H1 (cell line): ENCODE measurements around the gene AP5Z1. TPM values are rescaled to one million over a fixed set of nuclear protein-coding genes. Genes with fewer than 3 reads are reported as not detected.

Experiments
- CTCF ChIA-PET: fragments of 300-600 bp; sonication (Branson Sonifier 250); formaldehyde crosslinking; loops from one replicate; lab custom pipeline; 2021; ENCODE audit not compliant: partially characterized antibody; lab: Charles Lee
- POLR2A ChIA-PET: fragments of 300-600 bp; sonication (Branson Sonifier 250); formaldehyde crosslinking; loops from one replicate; lab custom pipeline; 2021; ENCODE audit warnings: inconsistent platforms; ENCODE audit not compliant: partially characterized antibody; lab: Charles Lee
- DNase-seq, 2 experiments: peaks; one replicate each; pipeline versions ENCODE4 v3.0.0 to v3.0.0-alpha.2; 2010 to 2022; ENCODE audit warnings: low spot score in 2 of 2, low read depth in 1 of 2, mixed read lengths in 1 of 2
- FAIRE-seq: peaks from 2 replicates; lab custom pipeline; 2011; peaks lifted over from hg19 to GRCh38; lab: Jason Lieb, UNC
- H2AFZ ChIP-seq: 2 replicates; pipeline ENCODE4 v1.8.1; 2012; ENCODE audit warnings: low read length, inconsistent platforms
- H2AK5ac ChIP-seq: 2 replicates; pipeline ENCODE4 v1.6.1; 2013; ENCODE audit warnings: low read depth, low read length
- H2BK120ac ChIP-seq: replicated peaks from 2 replicates; pipeline ENCODE3; 2013; ENCODE audit warnings: low read depth, low read length, inconsistent platforms
- H2BK12ac ChIP-seq: 2 replicates; pipeline ENCODE4 v1.6.1; 2013; ENCODE audit warnings: low read depth, low read length
- H2BK15ac ChIP-seq: 2 replicates; pipeline ENCODE4 v1.6.1; 2013; ENCODE audit warnings: low read length
- H2BK20ac ChIP-seq: 2 replicates; pipeline ENCODE4 v1.6.1; 2013; ENCODE audit warnings: low read length
- H2BK5ac ChIP-seq: 2 replicates; pipeline ENCODE4 v1.6.1; 2013; ENCODE audit warnings: low read depth, low read length
- H3K14ac ChIP-seq: 2 replicates; pipeline ENCODE4 v1.6.1; 2013; ENCODE audit warnings: inconsistent platforms; ENCODE audit not compliant: insufficient read length
- H3K18ac ChIP-seq: 2 replicates; pipeline ENCODE4 v1.6.1; 2013; ENCODE audit warnings: low read length; ENCODE audit errors: extremely low read depth
- H3K23ac ChIP-seq: 2 replicates; pipeline ENCODE4 v1.6.1; 2013; ENCODE audit warnings: inconsistent platforms; ENCODE audit not compliant: insufficient read length
- H3K23me2 ChIP-seq: 2 replicates; pipeline ENCODE4 v1.6.1; 2013; ENCODE audit warnings: low read depth, low read length
- H3K27ac ChIP-seq: 2 replicates; pipeline ENCODE4 v1.6.1; 2011; ENCODE audit warnings: low read depth, low read length, inconsistent platforms
- H3K27me3 ChIP-seq, 4 experiments: replicated peaks in 1 of 4; 1 replicate in 1 of 4; 2 replicates in 3 of 4; pipeline versions ENCODE4 v1.6.1 to v1.8.1; 2011 to 2013; ENCODE audit warnings: low read length in 3 of 4, mild to moderate bottlenecking in 3 of 4, inconsistent platforms in 2 of 4, mixed read lengths in 2 of 4, moderate library complexity in 1 of 4; ENCODE audit not compliant: control insufficient read depth in 3 of 4, insufficient read depth in 3 of 4; ENCODE audit errors: extremely low read depth in 1 of 4
- H3K36me3 ChIP-seq, 4 experiments: 2 replicates each; pipeline versions ENCODE4 v1.6.1 to v1.8.1; 2011 to 2013; ENCODE audit warnings: mild to moderate bottlenecking in 4 of 4, low read length in 3 of 4, moderate library complexity in 2 of 4, control low read depth in 1 of 4, inconsistent platforms in 1 of 4; ENCODE audit not compliant: insufficient read depth in 4 of 4, control insufficient read depth in 2 of 4
- H3K4ac ChIP-seq: replicated peaks from 2 replicates; pipeline ENCODE3; 2013; ENCODE audit warnings: low read length, low read depth, mixed read lengths, inconsistent platforms; ENCODE audit not compliant: insufficient read length
- H3K4me1 ChIP-seq, 4 experiments: replicated peaks in 1 of 4; 1 replicate in 1 of 4; 2 replicates in 3 of 4; pipeline versions ENCODE4 v1.6.1 to v1.8.1; 2011 to 2013; ENCODE audit warnings: low read length in 3 of 4, inconsistent platforms in 2 of 4, mixed read lengths in 1 of 4; ENCODE audit not compliant: insufficient read depth in 4 of 4, control insufficient read depth in 3 of 4
- H3K4me2 ChIP-seq, 2 experiments: 2 replicates each; pipeline versions ENCODE4 v1.6.1 to v1.8.1; 2011 to 2013; ENCODE audit warnings: low read depth in 2 of 2, low read length in 2 of 2, control low read depth in 1 of 2, inconsistent platforms in 1 of 2, mild to moderate bottlenecking in 1 of 2; ENCODE audit not compliant: insufficient read depth in 1 of 2
- H3K4me3 ChIP-seq, 4 experiments: fragments of 200-600, 300-600 bp in 1 of 4; sonication (generic), shearing (Covaris generic), sonication (Bioruptor Twin) in 1 of 4; 2 replicates each; pipeline versions ENCODE4 v1.5.1 to v1.8.1; 2011 to 2016; ENCODE audit warnings: low read length in 4 of 4, low read depth in 3 of 4, control low read depth in 2 of 4, inconsistent platforms in 2 of 4, mild to moderate bottlenecking in 2 of 4, mixed read lengths in 1 of 4, moderate library complexity in 1 of 4; ENCODE audit not compliant: insufficient read depth in 2 of 4; ENCODE audit errors: extremely low read depth in 1 of 4
- H3K56ac ChIP-seq: replicated peaks from 2 replicates; pipeline ENCODE3; 2013; ENCODE audit warnings: low read depth, mild to moderate bottlenecking, mixed read lengths, low read length, inconsistent platforms; ENCODE audit not compliant: insufficient read length
- H3K79me1 ChIP-seq: 2 replicates; pipeline ENCODE4 v1.6.1; 2013; ENCODE audit warnings: low read depth, low read length, control low read depth
- H3K79me2 ChIP-seq, 2 experiments: 2 replicates each; pipeline versions ENCODE4 v1.6.1 to v1.8.1; 2012 to 2013; ENCODE audit warnings: low read length in 2 of 2, mild to moderate bottlenecking in 2 of 2, inconsistent platforms in 1 of 2; ENCODE audit not compliant: insufficient read depth in 2 of 2, control insufficient read depth in 1 of 2
- H3K9ac ChIP-seq, 4 experiments: replicated peaks in 1 of 4; 1 replicate in 1 of 4; 2 replicates in 3 of 4; pipeline versions ENCODE4 v1.6.1 to v1.8.1; 2011 to 2013; ENCODE audit warnings: low read depth in 3 of 4, low read length in 3 of 4, control low read depth in 2 of 4, mild to moderate bottlenecking in 2 of 4, moderate library complexity in 2 of 4, inconsistent platforms in 1 of 4; ENCODE audit errors: extremely low read depth in 1 of 4
- H3K9me3 ChIP-seq, 2 experiments: 2 replicates each; pipeline versions ENCODE4 v1.6.1 to v1.8.1; 2012 to 2013; ENCODE audit warnings: mild to moderate bottlenecking in 2 of 2, moderate library complexity in 2 of 2, control low read depth in 1 of 2, inconsistent platforms in 1 of 2, low read depth in 1 of 2, low read length in 1 of 2, mixed read lengths in 1 of 2; ENCODE audit not compliant: insufficient read depth in 2 of 2
- H4K20me1 ChIP-seq, 2 experiments: replicated peaks in 1 of 2; 2 replicates each; pipeline versions ENCODE3 to v1.8.1; 2011 to 2013; ENCODE audit warnings: inconsistent platforms in 2 of 2, low read length in 2 of 2, mild to moderate bottlenecking in 1 of 2; ENCODE audit not compliant: insufficient read depth in 2 of 2, control insufficient read depth in 1 of 2
- H4K5ac ChIP-seq: 2 replicates; pipeline ENCODE4 v1.6.1; 2013; ENCODE audit warnings: low read length, low read depth, mixed read lengths, inconsistent platforms; ENCODE audit not compliant: insufficient read length
- H4K8ac ChIP-seq: 2 replicates; pipeline ENCODE4 v1.8.0; 2013; ENCODE audit warnings: mild to moderate bottlenecking, moderate library complexity, low read length, inconsistent platforms; ENCODE audit not compliant: insufficient read depth; ENCODE audit errors: extremely low read depth
- H4K91ac ChIP-seq: replicated peaks from 2 replicates; pipeline ENCODE3; 2013; ENCODE audit warnings: low read length, mixed read lengths, inconsistent platforms; ENCODE audit not compliant: insufficient read length
- ASH2L ChIP-seq: fragments of 200-600, 300-600 bp; sonication (generic); IDR thresholded peaks from one replicate; pipeline ENCODE4 v1.7.1; 2017; ENCODE audit warnings: low read length
- BACH1 ChIP-seq: IDR thresholded peaks from 2 replicates; pipeline ENCODE4 v1.6.1; 2012; ENCODE audit warnings: low read length, improper control_type of control experiment
- EGR1 ChIP-seq: IDR thresholded peaks from 2 replicates; pipeline ENCODE4 v1.6.1; 2011; ENCODE audit warnings: low read depth, low read length, borderline replicate concordance
- EP300 ChIP-seq, 2 experiments: IDR thresholded peaks; 1 replicate in 1 of 2; 2 replicates in 1 of 2; pipeline ENCODE4 v1.6.1; 2011 to 2012; ENCODE audit warnings: low read depth in 2 of 2, low read length in 2 of 2, mild to moderate bottlenecking in 2 of 2, borderline replicate concordance in 1 of 2, inconsistent platforms in 1 of 2, moderate library complexity in 1 of 2
- MAFK ChIP-seq: IDR thresholded peaks from 2 replicates; pipeline ENCODE4 v1.6.1; 2012; ENCODE audit warnings: low read depth, mild to moderate bottlenecking, improper control_type of control experiment, low read length
- POLR2AphosphoS5 ChIP-seq: IDR thresholded peaks from 2 replicates; pipeline ENCODE4 v1.6.1; 2011; ENCODE audit warnings: low read depth, low read length
- RBBP5 ChIP-seq: IDR thresholded peaks from 2 replicates; pipeline ENCODE4 v1.7.1; 2012; ENCODE audit warnings: low read depth, mild to moderate bottlenecking, inconsistent platforms, low read length, moderate library complexity, borderline replicate concordance
- SIN3A ChIP-seq, 2 experiments: IDR thresholded peaks in 1 of 2; conservative IDR thresholded peaks in 1 of 2; 2 replicates each; pipeline ENCODE4 v1.6.1; 2011 to 2012; ENCODE audit warnings: low read length in 2 of 2, improper control_type of control experiment in 1 of 2, low read depth in 1 of 2, mild to moderate bottlenecking in 1 of 2
- SRF ChIP-seq: IDR thresholded peaks from 2 replicates; pipeline ENCODE4 v1.6.1; 2011; ENCODE audit warnings: mild to moderate bottlenecking, low read depth, low read length, moderate library complexity
- SUZ12 ChIP-seq: fragments of 200-600 bp; sonication (generic); IDR thresholded peaks from 2 replicates; pipeline ENCODE4 v1.6.1; 2012; ENCODE audit warnings: mild to moderate bottlenecking, inconsistent platforms, low read length, moderate library complexity, mixed read lengths
- TAF1 ChIP-seq: IDR thresholded peaks from 2 replicates; pipeline ENCODE4 v1.6.1; 2011; ENCODE audit warnings: mild to moderate bottlenecking, low read depth, low read length
- WGBS, 2 experiments: shearing (Covaris generic) in 1 of 2; methylation state at CpG; one replicate each; pipeline versions ENCODE4 v1.1.6 to v1.1.7; 2013 to 2015; ENCODE audit warnings: low lambda C conversion rate in 2 of 2, mixed read lengths in 2 of 2, inconsistent platforms in 1 of 2, low coverage in 1 of 2, missing lambda C conversion rate in 1 of 2; ENCODE audit not compliant: insufficient replicate concordance in 2 of 2, insufficient coverage in 1 of 2, insufficient read length in 1 of 2; ENCODE audit errors: extremely low coverage in 1 of 2, missing lambda C conversion rate in 1 of 2; 5-methylcytosine and 5-hydroxymethylcytosine counted together
- polyA plus RNA-seq, 7 experiments: library from polyadenylated mRNA; depleted of rRNA in 3 of 7; stranded (reverse) in 5 of 7; unstranded in 2 of 7; fragments of >200 nt in 5 of 7; fragments of 200-250 nt in 2 of 7; gene quantifications; 1 replicate in 5 of 7; 2 replicates in 1 of 7; 4 replicates in 1 of 7; pipeline versions ENCODE4 v1.2.1 to v1.2.3, GENCODE V29; 2011 to 2013; ENCODE audit warnings: missing spikeins in 2 of 7, mixed read lengths in 2 of 7
- total RNA-seq: library from RNA; stranded (reverse); fragmentation: NEBNext Ultra II Directional; extraction: Animal tissue kit (Norgen Biotek cat#: 25700); gene quantifications from 2 replicates; pipeline ENCODE4 v1.2.1, GENCODE V29; 2021

The AP5Z1 gene
- total and polyA plus RNA-seq, 2 of the 8 experiments (the other 6 are each of a cell fraction or from before 2014, with no cell fraction given): 24.0 to 24.7 TPM

GRCh38 chr7:4744391-4745264 is 30.8 kb upstream of the AP5Z1 start:
- H2BK20ac ChIP-seq: no peak overlapping the region
- CTCF ChIA-PET: interaction anchor here (1.0 to 2.0 kb wide), 2 partner anchors 9 to 21 kb away, joined by 4 to 5 read pairs; no protein-coding TSS in a partner anchor
- no peak overlapping the region for H3K23ac ChIP-seq
- POLR2A ChIA-PET: interaction anchor here (1.0 to 1.6 kb wide), 2 partner anchors 10 to 11 kb away, joined by 3 to 7 read pairs; no protein-coding TSS in a partner anchor
- no peaks in the 10 kb centered on the region for H3K79me1 ChIP-seq
- H3K4me1 ChIP-seq: peaks cover 0 to 7% (median 4%) of the 10 kb centered on the region in 4 experiments; a peak in 6 of 7 replicates
- peaks cover 3 to 47% (median 38%) of the 10 kb centered on the region in 4 experiments for H3K27me3 ChIP-seq
- no peak overlapping the region; the same call in 1 of the 2 replicates for H4K8ac ChIP-seq
- H3K36me3 ChIP-seq: no peaks in the 10 kb centered on the region
- peak overlapping the region in 1 of 4 experiments; percentile 26; a peak in 1 of 7 replicates for H3K9ac ChIP-seq
- H3K4me3 ChIP-seq: peak overlapping the region; percentile 5 to 51 (median 24); a peak in 5 of 8 replicates
- no peaks in the 10 kb centered on the region for H3K23me2 ChIP-seq
- 13% methylated on average over 30 of the region's 31 CpGs; no CpG with 5 or more reads in 1 of the 2 experiments for WGBS, 2 experiments
- no peak overlapping the region for H3K18ac ChIP-seq
- no peak overlapping the region for H3K14ac ChIP-seq
- no peak overlapping the region for H4K5ac ChIP-seq
- peak overlapping the region; percentile 55 to 67 for H3K4me2 ChIP-seq
- TF ChIP-seq RBBP5: 0 out of 2 replicates have a peak, but pooled peaks have one; percentile 66
- TF ChIP-seq SRF: peak; percentile 95
- peak; percentile 37; the same call in 1 of the 2 replicates for TF ChIP-seq TAF1
- peak; percentile 35; the same call in 1 of the 2 replicates for TF ChIP-seq BACH1
- no peak for TF ChIP-seq MAFK
- TF ChIP-seq EGR1: peak; percentile 42; the same call in 1 of the 2 replicates
- TF ChIP-seq EP300 (IDR thresholded peaks at IDR 0.05; ENCODE audit: borderline replicate concordance in 1 of 2, low read depth in 2 of 2, low read length in 2 of 2): peak in 1 of 2 experiments; percentile 98; a peak in 1 of 3 replicates
- no peak for TF ChIP-seq SUZ12
- TF ChIP-seq ASH2L: peak; percentile 50
- TF ChIP-seq SIN3A (conservative IDR thresholded peaks at IDR 0.05 in 1 of 2, IDR thresholded peaks at IDR 0.05 in 1 of 2; ENCODE audit: low read depth in 1 of 2, low read length in 2 of 2): 0 out of 4 replicates have a peak, but pooled peaks of 1 of the 2 experiments have one; percentile 16
- TF ChIP-seq POLR2AphosphoS5: peak; percentile 48; the same call in 1 of the 2 replicates
- no peak overlapping the region for H2AK5ac ChIP-seq
- H2BK5ac ChIP-seq: no peak overlapping the region
- H4K20me1 ChIP-seq: peaks cover 7 to 24% of the 10 kb centered on the region in 2 experiments
- H3K56ac ChIP-seq: no peak overlapping the region
- FAIRE-seq (no peak), DNase-seq (peak; percentile 78 to 89)
- no peak overlapping the region for H2AFZ ChIP-seq
- no peak overlapping the region for H2BK15ac ChIP-seq
- no peak overlapping the region for H4K91ac ChIP-seq
- H2BK120ac ChIP-seq: no peak overlapping the region
- no peaks in the 10 kb centered on the region for H3K79me2 ChIP-seq
- no peak overlapping the region for H3K4ac ChIP-seq
- H3K27ac ChIP-seq: no peak overlapping the region
- H3K9me3 ChIP-seq: no peaks in the 10 kb centered on the region
- H2BK12ac ChIP-seq: no peak overlapping the region
